CD4-positive, alpha-beta memory T cell (primary cell): ENCODE results near the gene HSPA12A. TPM values are rescaled to one million over a fixed set of nuclear protein-coding genes. Genes with fewer than 3 reads are reported as not detected.
A peak's percentile ranks its signal among the peaks of the same experiment; 100 is the strongest.

ENCODE experiments used
- CTCF ChIA-PET: fragments of 350-600 bp; sonication (Branson Sonifier 250); formaldehyde crosslinking; loops from one replicate; lab custom pipeline; 2021; ENCODE audit warnings: inconsistent platforms; ENCODE audit not compliant: partially characterized antibody; lab: Charles Lee
- POLR2A ChIA-PET: fragments of 350-600 bp; sonication (Branson Sonifier 250); formaldehyde crosslinking; loops from one replicate; lab custom pipeline; 2021; ENCODE audit not compliant: partially characterized antibody; lab: Charles Lee
- DNase-seq, 5 donors: peaks; one replicate each; pipeline versions ENCODE4 v3.0.0 to v3.0.0-alpha.2; 2020 to 2022; ENCODE audit warnings: mixed read lengths in 1 of 5
- H3K27ac ChIP-seq: one replicate; pipeline ENCODE4 v1.7.0; 2013; ENCODE audit warnings: low read depth, low read length
- H3K27me3 ChIP-seq: 2 replicates; pipeline ENCODE4 v1.7.0; 2013; ENCODE audit warnings: mild to moderate bottlenecking, low read length, moderate library complexity; ENCODE audit not compliant: insufficient read depth
- H3K36me3 ChIP-seq: 2 replicates; pipeline ENCODE4 v1.7.0; 2013; ENCODE audit warnings: mild to moderate bottlenecking, low read length, moderate library complexity; ENCODE audit not compliant: insufficient read depth
- H3K4me1 ChIP-seq: 2 replicates; pipeline ENCODE4 v1.7.0; 2013; ENCODE audit warnings: mild to moderate bottlenecking, low read length, moderate library complexity; ENCODE audit not compliant: insufficient read depth
- H3K4me3 ChIP-seq, 2 donors: one replicate each; pipeline ENCODE4 v1.7.0; 2013; ENCODE audit warnings: low read length in 2 of 2, mild to moderate bottlenecking in 1 of 2
- H3K9me3 ChIP-seq, 2 donors: one replicate each; pipeline ENCODE4 v1.7.0; 2013; ENCODE audit warnings: low read length in 2 of 2, control low read depth in 1 of 2; ENCODE audit not compliant: control insufficient read depth in 1 of 2
- H3K27ac Mint-ChIP-seq, 7 donors: one replicate each; pipeline ENCODE4 v1.8.0; 2020 to 2021; ENCODE audit warnings: mixed read lengths in 7 of 7, mild to moderate bottlenecking in 6 of 7, inconsistent platforms in 3 of 7, moderate library complexity in 3 of 7
- H3K27me3 Mint-ChIP-seq, 2 donors: one replicate each; pipeline ENCODE4 v1.8.0; 2020 to 2021; ENCODE audit warnings: mixed read lengths in 2 of 2
- H3K36me3 Mint-ChIP-seq, 2 donors: one replicate each; pipeline ENCODE4 v1.8.0; 2020 to 2021; ENCODE audit warnings: mixed read lengths in 2 of 2, inconsistent platforms in 1 of 2, mild to moderate bottlenecking in 1 of 2
- H3K4me1 Mint-ChIP-seq, 4 donors: one replicate each; pipeline ENCODE4 v1.8.0; 2020 to 2021; ENCODE audit warnings: mixed read lengths in 4 of 4, mild to moderate bottlenecking in 1 of 4
- H3K4me3 Mint-ChIP-seq, 8 donors: one replicate each; pipeline ENCODE4 v1.8.0; 2020 to 2021; ENCODE audit warnings: mixed read lengths in 8 of 8, mild to moderate bottlenecking in 7 of 8, moderate library complexity in 6 of 8, inconsistent platforms in 3 of 8
- H3K9me3 Mint-ChIP-seq, 8 donors: one replicate each; pipeline ENCODE4 v1.8.0; 2020 to 2021; ENCODE audit warnings: mixed read lengths in 8 of 8, mild to moderate bottlenecking in 5 of 8, inconsistent platforms in 3 of 8, moderate library complexity in 1 of 8
- intact Hi-C: fragments of 100-400 bp; cut with micrococcal nuclease; formaldehyde crosslinking; loops from one replicate; pipeline ENCODE4 v1.15.1; 2023
- polyA plus RNA-seq, 2 donors: library from polyadenylated mRNA; unstranded; fragments of 300-500 nt; fragmentation: Illumina TruSeq; gene quantifications; one replicate each; pipeline ENCODE4 v1.2.3, GENCODE V29; 2021
- total RNA-seq, 2 experiments: library from RNA; stranded (reverse); gene quantifications; one replicate each; pipeline ENCODE4 v1.2.3, GENCODE V29; 2021

Gene HSPA12A
- total and polyA plus RNA-seq, 4 experiments from 2014 or later = 0.14 to 0.64 (median 0.36) TPM; not detected in 1

- H3K36me3 Mint-ChIP-seq = no peaks in the 10 kb centered on the region
- intact Hi-C loops = no loop called here
- H3K4me3 ChIP-seq = no peak overlapping the region
- no peak overlapping the region for H3K27ac Mint-ChIP-seq
- H3K9me3 Mint-ChIP-seq = peaks cover 0 to 3% (median 0%) of the 10 kb centered on the region in 8 donors
- no peaks in the 10 kb centered on the region for H3K4me1 Mint-ChIP-seq
- no peak overlapping the region for H3K27ac ChIP-seq
- H3K27me3 ChIP-seq = no peaks in the 10 kb centered on the region
- peaks cover 2 to 13% of the 10 kb centered on the region in 2 donors for H3K27me3 Mint-ChIP-seq
- DNase-seq = no peak
- H3K36me3 ChIP-seq = no peaks in the 10 kb centered on the region
- POLR2A ChIA-PET = no interaction called here
- no peak overlapping the region for H3K4me3 Mint-ChIP-seq
- CTCF ChIA-PET = no interaction called here
- H3K9me3 ChIP-seq = no peaks in the 10 kb centered on the region
- no peaks in the 10 kb centered on the region for H3K4me1 ChIP-seq
Observed at GRCh38 chr10:116633216-116633600, 109.2 kb downstream of the HSPA12A start.

- Histone ChIP-seq H3K9me3 (no peaks in the 10 kb centered on the region), H3K36me3 (no peaks in the 10 kb centered on the region), H3K27ac (no peak overlapping the region), H3K27me3 (no peaks in the 10 kb centered on the region), H3K4me3 (no peak overlapping the region), H3K4me1 (no peaks in the 10 kb centered on the region)
- H3K36me3 Mint-ChIP-seq = no peaks in the 10 kb centered on the region
- peaks cover 0 to 3% (median 0%) of the 10 kb centered on the region in 8 donors for H3K9me3 Mint-ChIP-seq
- intact Hi-C loops = no loop called here
- H3K4me3 Mint-ChIP-seq = no peak overlapping the region
- DNase-seq = no peak
- peaks cover 2 to 13% of the 10 kb centered on the region in 2 donors for H3K27me3 Mint-ChIP-seq
- H3K27ac Mint-ChIP-seq = peak overlapping the region in 1 of 7 donors; percentile 19
- H3K4me1 Mint-ChIP-seq = no peaks in the 10 kb centered on the region
- ChIA-PET CTCF (no interaction called here), POLR2A (no interaction called here)
Observed at GRCh38 chr10:116632596-116633215, 109.7 kb downstream of the HSPA12A start.

- Mint-ChIP-seq H3K27ac (no peak overlapping the region), H3K9me3 (peaks cover 0 to 3% (median 0%) of the 10 kb centered on the region in 8 donors)
- CTCF ChIA-PET = no interaction called here
Observed at GRCh38 chr10:116631871-116632295, 110.5 kb downstream of the HSPA12A start.

GRCh38 chr10:116630020-116630419 is 112.3 kb downstream of the HSPA12A start:
- H3K27ac Mint-ChIP-seq = no peak overlapping the region
- POLR2A ChIA-PET = no interaction called here
- no peaks in the 10 kb centered on the region for H3K4me1 Mint-ChIP-seq
- Histone ChIP-seq H3K9me3 (no peaks in the 10 kb centered on the region), H3K4me1 (no peaks in the 10 kb centered on the region), H3K4me3 (no peak overlapping the region), H3K36me3 (no peaks in the 10 kb centered on the region), H3K27me3 (no peaks in the 10 kb centered on the region), H3K27ac (no peak overlapping the region)
- no peaks in the 10 kb centered on the region for H3K36me3 Mint-ChIP-seq
- DNase-seq = no peak
- CTCF ChIA-PET = no interaction called here
- H3K4me3 Mint-ChIP-seq = no peak overlapping the region
- H3K27me3 Mint-ChIP-seq = peaks cover 13 to 20% of the 10 kb centered on the region in 2 donors
- intact Hi-C loops = no loop called here
- H3K9me3 Mint-ChIP-seq = peaks cover 0 to 2% (median 0%) of the 10 kb centered on the region in 8 donors

More at GRCh38 chr10:116631871-116632295, 110.5 kb downstream of the HSPA12A start:
- Histone ChIP-seq H3K27ac (no peak overlapping the region), H3K4me1 (no peaks in the 10 kb centered on the region), H3K4me3 (no peak overlapping the region), H3K9me3 (no peaks in the 10 kb centered on the region), H3K36me3 (no peaks in the 10 kb centered on the region), H3K27me3 (no peaks in the 10 kb centered on the region)
- H3K4me3 Mint-ChIP-seq = no peak overlapping the region
- no peaks in the 10 kb centered on the region for H3K4me1 Mint-ChIP-seq
- intact Hi-C loops = no loop called here
- H3K36me3 Mint-ChIP-seq = no peaks in the 10 kb centered on the region
- no peak for DNase-seq
- POLR2A ChIA-PET = no interaction called here
- H3K27me3 Mint-ChIP-seq = peaks cover 2 to 13% of the 10 kb centered on the region in 2 donors

- Histone ChIP-seq H3K9me3 (no peaks in the 10 kb centered on the region), H3K4me3 (no peak overlapping the region), H3K27ac (no peak overlapping the region), H3K4me1 (no peaks in the 10 kb centered on the region), H3K36me3 (no peaks in the 10 kb centered on the region), H3K27me3 (no peaks in the 10 kb centered on the region)
- H3K9me3 Mint-ChIP-seq = peaks cover 0 to 2% (median 0%) of the 10 kb centered on the region in 8 donors
- no peak overlapping the region for H3K27ac Mint-ChIP-seq
- intact Hi-C loops = no loop called here
- no peaks in the 10 kb centered on the region for H3K4me1 Mint-ChIP-seq
- DNase-seq = no peak
- ChIA-PET POLR2A (no interaction called here), CTCF (interaction anchor here (0.6 kb wide), 1 partner anchor 544 kb away, joined by 3 read pairs; no protein-coding TSS in a partner anchor)
- no peaks in the 10 kb centered on the region for H3K36me3 Mint-ChIP-seq
- peaks cover 13 to 20% of the 10 kb centered on the region in 2 donors for H3K27me3 Mint-ChIP-seq
- no peak overlapping the region for H3K4me3 Mint-ChIP-seq
Observed at GRCh38 chr10:116629340-116629739, 113.0 kb downstream of the HSPA12A start.

- ChIA-PET POLR2A (no interaction called here), CTCF (no interaction called here)
- no peaks in the 10 kb centered on the region for H3K4me1 ChIP-seq
- no peak overlapping the region for H3K4me3 ChIP-seq
- Mint-ChIP-seq H3K27ac (no peak overlapping the region), H3K4me3 (no peak overlapping the region), H3K36me3 (no peaks in the 10 kb centered on the region), H3K27me3 (peaks cover 11 to 22% of the 10 kb centered on the region in 2 donors), H3K4me1 (no peaks in the 10 kb centered on the region), H3K9me3 (peaks cover 0 to 2% (median 0%) of the 10 kb centered on the region in 8 donors)
- no peaks in the 10 kb centered on the region for H3K9me3 ChIP-seq
- no peak overlapping the region for H3K27ac ChIP-seq
- intact Hi-C loops = no loop called here
- H3K27me3 ChIP-seq = no peaks in the 10 kb centered on the region
- DNase-seq = no peak
- H3K36me3 ChIP-seq = no peaks in the 10 kb centered on the region
Observed at GRCh38 chr10:116627386-116627933, 114.9 kb downstream of the HSPA12A start.

GRCh38 chr10:116626815-116627214 is 115.6 kb downstream of the HSPA12A start:
- H3K27ac Mint-ChIP-seq = no peak overlapping the region

More at GRCh38 chr10:116626815-116627214, 115.6 kb downstream of the HSPA12A start:
- H3K27me3 Mint-ChIP-seq = peaks cover 11 to 22% of the 10 kb centered on the region in 2 donors
- ChIA-PET POLR2A (no interaction called here), CTCF (no interaction called here)
- H3K4me3 Mint-ChIP-seq = no peak overlapping the region
- DNase-seq = no peak
- Histone ChIP-seq H3K9me3 (no peaks in the 10 kb centered on the region), H3K27ac (no peak overlapping the region), H3K4me1 (no peaks in the 10 kb centered on the region), H3K4me3 (no peak overlapping the region), H3K36me3 (no peaks in the 10 kb centered on the region), H3K27me3 (no peaks in the 10 kb centered on the region)
- H3K9me3 Mint-ChIP-seq = peaks cover 0 to 2% (median 0%) of the 10 kb centered on the region in 8 donors
- no peaks in the 10 kb centered on the region for H3K4me1 Mint-ChIP-seq
- H3K36me3 Mint-ChIP-seq = no peaks in the 10 kb centered on the region
- intact Hi-C loops = no loop called here
